Kidney (tissue), 14 donors: ENCODE measurements around the gene TMEM273. TPM values are rescaled to one million over a fixed set of nuclear protein-coding genes. Genes with fewer than 3 reads are reported as not detected.

Experiments
- DNase-seq, 5 donors: peaks; one replicate each; pipeline ENCODE4 v3.0.0-alpha.2; 2013 to 2020
- FAIRE-seq: peaks from 2 replicates; lab custom pipeline; 2012; peaks lifted over from hg19 to GRCh38; lab: Jason Lieb, UNC
- H3K27ac ChIP-seq, 2 donors: one replicate each; pipeline ENCODE4 v1.7.0; 2013; ENCODE audit warnings: low read depth in 2 of 2, low read length in 2 of 2, inconsistent platforms in 1 of 2
- H3K27me3 ChIP-seq: one replicate; pipeline ENCODE4 v1.7.1; 2013; ENCODE audit warnings: low read length, inconsistent platforms; ENCODE audit not compliant: control insufficient read depth, insufficient read depth
- H3K36me3 ChIP-seq, 3 donors: one replicate each; pipeline versions ENCODE4 v1.7.0 to v1.7.1; 2013; ENCODE audit warnings: low read length in 3 of 3, control low read depth in 1 of 3, inconsistent platforms in 1 of 3; ENCODE audit not compliant: insufficient read depth in 3 of 3, control insufficient read depth in 2 of 3
- H3K4me1 ChIP-seq, 3 donors: one replicate each; pipeline versions ENCODE4 v1.7.0 to v1.7.1; 2013; ENCODE audit warnings: low read length in 3 of 3, inconsistent platforms in 1 of 3, low read depth in 1 of 3; ENCODE audit not compliant: control insufficient read depth in 2 of 3, insufficient read depth in 2 of 3
- H3K4me3 ChIP-seq, 3 donors: one replicate each; pipeline versions ENCODE4 v1.7.0 to v1.8.1; 2013; ENCODE audit warnings: low read length in 3 of 3, control low read depth in 1 of 3, inconsistent platforms in 1 of 3
- H3K9ac ChIP-seq, 3 donors: one replicate each; pipeline versions ENCODE4 v1.7.0 to v1.7.1; 2013; ENCODE audit warnings: low read length in 3 of 3, control low read depth in 1 of 3, inconsistent platforms in 1 of 3
- H3K9me3 ChIP-seq, 3 donors: one replicate each; pipeline versions ENCODE4 v1.7.0 to v1.7.1; 2013; ENCODE audit warnings: low read length in 3 of 3, control low read depth in 1 of 3, inconsistent platforms in 1 of 3; ENCODE audit not compliant: control insufficient read depth in 2 of 3, insufficient read depth in 1 of 3
- CTCF ChIP-seq: IDR thresholded peaks from 3 replicates; pipeline ENCODE4 v1.5.1; 2012; ENCODE audit warnings: mild to moderate bottlenecking, moderate library complexity, borderline replicate concordance; ENCODE audit not compliant: insufficient read depth; ENCODE audit errors: extremely low read depth
- intact Hi-C: fragments of 100-400 bp; cut with DNase I; formaldehyde crosslinking; loops from one replicate; pipeline ENCODE4 v1.11.1; 2022
- polyA plus RNA-seq: library from polyadenylated mRNA; stranded (reverse); fragments of 350-450 nt; fragmentation: Illumina TruSeq; extraction: RNeasy Lipid Tissue Mini Kit (QIAGEN cat#74804); gene quantifications from one replicate; pipeline ENCODE4 v1.2.3, GENCODE V29; 2014; ENCODE audit warnings: low read depth, low replicate concordance; ENCODE audit not compliant: insufficient read depth
- total RNA-seq: library from RNA; stranded (reverse); fragmentation: NEBNext Ultra II Directional; extraction: Animal tissue kit (Norgen Biotek cat#: 25700); gene quantifications from one replicate; pipeline ENCODE4 v1.2.1, GENCODE V29; 2021
- donor health status: control.
- donor health status: control.
- donor health status: control.
- donor health status: control.
- donor health status: control.
- donor health status: DM: yes; HTN: yes; CAD: no.
- donor health status: Normal renal cell carcinoma (clear cell type).

The TMEM273 gene
- total and polyA plus RNA-seq, 2 donors from 2014 or later, result 3.2 to 16.8 TPM

- Histone ChIP-seq H3K27me3 (no peaks in the 10 kb centered on the region), H3K9me3 (no peaks in the 10 kb centered on the region), H3K9ac (no peak overlapping the region), H3K4me1 (no peaks in the 10 kb centered on the region), H3K36me3 (no peaks in the 10 kb centered on the region), H3K27ac (no peak overlapping the region), H3K4me3 (no peak overlapping the region)
- peak in 3 of 5 donors; percentile 30 to 48 (median 37) for DNase-seq
- intact Hi-C loops, result loop anchor here (10.0 kb wide), 1 partner anchor 190 kb away; no protein-coding TSS in a partner anchor
- FAIRE-seq, result no peak
- peak; percentile 59 for TF ChIP-seq CTCF
Observed at GRCh38 chr10:49164559-49165188, 23.5 kb downstream of the TMEM273 start.

- intact Hi-C loops, result loop anchor here (10.0 kb wide), 1 partner anchor 189 kb away; no protein-coding TSS in a partner anchor
- H3K9ac ChIP-seq, result no peak overlapping the region
- H3K4me3 ChIP-seq, result no peak overlapping the region
Observed at GRCh38 chr10:49163741-49164140, 24.4 kb downstream of the TMEM273 start.

GRCh38 chr10:49162761-49163310, 25.4 kb downstream of the TMEM273 start:
- Histone ChIP-seq H3K9ac (no peak overlapping the region), H3K9me3 (no peaks in the 10 kb centered on the region), H3K4me1 (no peaks in the 10 kb centered on the region), H3K36me3 (no peaks in the 10 kb centered on the region), H3K27me3 (no peaks in the 10 kb centered on the region), H3K4me3 (no peak overlapping the region), H3K27ac (no peak overlapping the region)
- FAIRE-seq (no peak), DNase-seq (no peak)
- intact Hi-C loops, result loop anchor here (10.0 kb wide), 1 partner anchor 188 kb away; no protein-coding TSS in a partner anchor
- no peak for TF ChIP-seq CTCF

More at GRCh38 chr10:49163741-49164140, 24.4 kb downstream of the TMEM273 start:
- no peaks in the 10 kb centered on the region for H3K27me3 ChIP-seq
- no peak overlapping the region for H3K27ac ChIP-seq
- DNase-seq, result no peak
- no peak for TF ChIP-seq CTCF
- no peaks in the 10 kb centered on the region for H3K9me3 ChIP-seq
- no peaks in the 10 kb centered on the region for H3K36me3 ChIP-seq
- H3K4me1 ChIP-seq, result no peaks in the 10 kb centered on the region
- no peak for FAIRE-seq
